K562 (cell line): Measurements from ENCODE around the gene ECT2L. TPM values are rescaled to one million over a fixed set of nuclear protein-coding genes. Genes with fewer than 3 reads are reported as not detected.

Source experiments
- ATAC-seq: fragments of 200-7000 bp; cut with Tn5 transposase; 3 replicates; pipeline ENCODE4 v1.9.1; 2020; ENCODE audit warnings: moderate library complexity
- BruUV-seq: library from RNA; stranded (reverse); fragments of 400-500 nt; replicated peaks from 2 replicates; lab custom pipeline; 2021; lab: Mats Ljungman, UMichigan
- CTCF ChIA-PET: fragments of 300-600 bp; formaldehyde crosslinking; extraction: SDS; loops from one replicate; lab custom pipeline; 2021; ENCODE audit warnings: low intra/inter-chr PET ratio; lab: Yijun Ruan, JAX
- POLR2A ChIA-PET: fragments of 300-600, 350-650 bp; sonication (Branson Sonifier 250); formaldehyde crosslinking; extraction: SDS; loops from one replicate; lab custom pipeline; 2021; ENCODE audit warnings: antibody characterized with exemption, inconsistent platforms; lab: Yijun Ruan, JAX
- DNase-seq, 4 experiments: peaks; one replicate each; pipeline versions ENCODE4 v3.0.0 to v3.0.0-alpha.2; 2011 to 2018; ENCODE audit warnings: low spot score in 3 of 4, mixed read lengths in 3 of 4; ENCODE audit errors: extremely low read depth in 1 of 4
- FAIRE-seq: peaks from 2 replicates; lab custom pipeline; 2011; peaks lifted over from hg19 to GRCh38; lab: Jason Lieb, UNC
- H2AFZ ChIP-seq: 2 replicates; pipeline ENCODE4 v1.6.0; 2011; ENCODE audit warnings: low read depth, low read length, control low read depth, inconsistent platforms
- H3K27ac ChIP-seq: fragments of 200-600 bp; 3 replicates; pipeline ENCODE4 v1.8.0; 2011; ENCODE audit warnings: low read depth, mild to moderate bottlenecking, control low read depth, inconsistent platforms, low read length, moderate library complexity, mixed read lengths; ENCODE audit errors: extremely low read depth
- H3K27me3 ChIP-seq, 2 experiments: fragments of 300-600 bp in 1 of 2; 2 replicates in 1 of 2; 3 replicates in 1 of 2; pipeline versions ENCODE4 v1.6.0 to v1.8.0; 2011; ENCODE audit warnings: inconsistent platforms in 2 of 2, low read length in 2 of 2, mild to moderate bottlenecking in 1 of 2, mixed read lengths in 1 of 2, moderate library complexity in 1 of 2; ENCODE audit not compliant: control insufficient read depth in 2 of 2, insufficient read depth in 2 of 2
- H3K36me3 ChIP-seq: fragments of 300-600 bp; 3 replicates; pipeline ENCODE4 v1.8.0; 2011; ENCODE audit warnings: mild to moderate bottlenecking, low read length, inconsistent platforms; ENCODE audit not compliant: control insufficient read depth, insufficient read depth
- H3K4me1 ChIP-seq, 2 experiments: fragments of 200-600 bp in 1 of 2; replicated peaks in 1 of 2; 2 replicates in 1 of 2; 3 replicates in 1 of 2; pipeline versions ENCODE4 v1.5.1 to v1.8.0; 2011; ENCODE audit warnings: inconsistent platforms in 2 of 2, low read length in 2 of 2, mild to moderate bottlenecking in 1 of 2, mixed read lengths in 1 of 2, moderate library complexity in 1 of 2; ENCODE audit not compliant: control insufficient read depth in 2 of 2, insufficient read depth in 2 of 2
- H3K4me2 ChIP-seq: 2 replicates; pipeline ENCODE4 v1.6.1; 2011; ENCODE audit warnings: low read length, control low read depth, inconsistent platforms, mixed read lengths; ENCODE audit not compliant: insufficient read depth
- H3K4me3 ChIP-seq: fragments of 200-600 bp; sonication (generic), shearing (Covaris generic); 2 replicates; pipeline ENCODE4 v1.5.1; 2016; ENCODE audit warnings: control low read depth, inconsistent platforms
- H3K79me2 ChIP-seq: fragments of 200-600 bp; 3 replicates; pipeline ENCODE4 v1.8.0; 2011; ENCODE audit warnings: low read length, inconsistent platforms; ENCODE audit not compliant: control insufficient read depth, insufficient read depth
- H3K9ac ChIP-seq, 2 experiments: 2 replicates each; pipeline versions ENCODE4 v1.6.0 to v1.6.1; 2011; ENCODE audit warnings: low read depth in 2 of 2, low read length in 2 of 2, control low read depth in 1 of 2, inconsistent platforms in 1 of 2, mild to moderate bottlenecking in 1 of 2, mixed read lengths in 1 of 2; ENCODE audit not compliant: insufficient read depth in 1 of 2
- H3K9me1 ChIP-seq: one replicate; pipeline ENCODE4 v1.6.0; 2011; ENCODE audit warnings: inconsistent platforms, mild to moderate bottlenecking, low read length, moderate library complexity; ENCODE audit not compliant: control insufficient read depth, insufficient read depth
- H3K9me3 ChIP-seq: replicated peaks from 2 replicates; pipeline ENCODE4 v1.5.1; 2011; ENCODE audit warnings: low read depth, low read length, inconsistent platforms; ENCODE audit not compliant: control insufficient read depth, insufficient read depth
- H4K20me1 ChIP-seq: replicated peaks from 2 replicates; pipeline ENCODE4 v1.6.1; 2011; ENCODE audit warnings: low read length, inconsistent platforms, mixed read lengths; ENCODE audit not compliant: control insufficient read depth, insufficient read depth
- E2F3 ChIP-seq: fragments of 250-450 bp; sonication (Bioruptor Pico); IDR thresholded peaks from 2 replicates; pipeline ENCODE4 v1.4.0; 2020; ENCODE audit warnings: mild to moderate bottlenecking
- FOXJ2 ChIP-seq: fragments of 200-800 bp; sonication (Bioruptor generic); IDR thresholded peaks from 2 replicates; pipeline ENCODE4 v1.6.1; 2016; ENCODE audit warnings: missing genetic modification characterization, missing compliant biosample characterization
- GABPB2 ChIP-seq: fragments of 250-450 bp; sonication (Bioruptor Pico); conservative IDR thresholded peaks from 2 replicates; pipeline ENCODE4 v1.5.1; 2021; ENCODE audit warnings: mild to moderate bottlenecking
- JUND ChIP-seq, 2 experiments: IDR thresholded peaks; 2 replicates in 1 of 2; 3 replicates in 1 of 2; pipeline ENCODE4 v1.6.1; 2011; ENCODE audit warnings: borderline replicate concordance in 2 of 2, low read depth in 2 of 2, low read length in 2 of 2, improper control_type of control experiment in 1 of 2, missing biosample characterization in 1 of 2, missing genetic modification characterization in 1 of 2, missing genetic modification reagents in 1 of 2
- L3MBTL2 ChIP-seq: fragments of 450-650 bp; IDR thresholded peaks from 2 replicates; pipeline ENCODE4 v1.6.1; 2016; ENCODE audit warnings: mild to moderate bottlenecking, moderate library complexity
- MTF1 ChIP-seq: fragments of 250-450 bp; sonication (Bioruptor Pico); IDR thresholded peaks from 2 replicates; pipeline ENCODE4 v1.9.0; 2021; ENCODE audit warnings: moderate library complexity, mild to moderate bottlenecking, inconsistent platforms, borderline replicate concordance
- SETDB1 ChIP-seq: IDR thresholded peaks from one replicate; pipeline ENCODE4 v1.6.1; 2012; ENCODE audit warnings: low read length, control low read depth, inconsistent platforms
- WGBS: fragments of 100-300 bp; shearing (Covaris generic); methylation state at CpG from one replicate; pipeline ENCODE4 v1.1.6; 2016; ENCODE audit warnings: low coverage, mixed read lengths; ENCODE audit not compliant: insufficient coverage; ENCODE audit errors: missing lambda C conversion rate; 5-methylcytosine and 5-hydroxymethylcytosine counted together
- in situ Hi-C: fragments of 300-500 bp; cut with MboI; formaldehyde crosslinking; loops from 4 replicates; pipeline ENCODE4 v1.15.0; 2018; ENCODE audit warnings: inconsistent platforms, mixed read lengths
- intact Hi-C: fragments of 100-400 bp; cut with micrococcal nuclease; formaldehyde crosslinking; loops from 2 replicates; pipeline ENCODE4 v1.14.2; 2022
- polyA plus RNA-seq, 8 experiments: library from polyadenylated mRNA; depleted of rRNA in 4 of 8; stranded (reverse) in 5 of 8; unstranded in 3 of 8; fragments of >200 nt; fragmentation: Nextera tagmentation in 2 of 8; fragmentation: Illumina TruSeq in 1 of 8; extraction: Ambion mirVana in 2 of 8; extraction: Trizol in 1 of 8; gene quantifications; 2 replicates each; pipeline versions ENCODE4 v1.2.1 to v1.2.3, GENCODE V29; 2011 to 2014; ENCODE audit warnings: inconsistent platforms in 1 of 8, missing spikeins in 1 of 8
- total RNA-seq, 7 experiments: library from RNA; depleted of rRNA in 6 of 7; stranded (reverse); fragments of >200 nt in 6 of 7; fragmentation: Illumina TruSeq in 2 of 7; extraction: Trizol in 2 of 7; gene quantifications; 2 replicates each; pipeline versions ENCODE4 v1.2.1 to v1.2.3, GENCODE V29; 2011 to 2021; ENCODE audit warnings: low replicate concordance in 1 of 7
- TF ChIP-seq, protein P1 (sequence below), 2 experiments: fragments of 450-650 bp; IDR thresholded peaks; 2 replicates each; pipeline ENCODE4 v1.6.1; 2018; ENCODE audit warnings: mild to moderate bottlenecking in 2 of 2, low read depth in 1 of 2; ENCODE audit not compliant: partially characterized antibody in 2 of 2
- TF ChIP-seq, protein P2 (sequence below): sonication (generic); formaldehyde crosslinking; IDR thresholded peaks from 2 replicates; pipeline ENCODE4 v1.8.1; 2023; ENCODE audit warnings: missing genetic modification reagents, mild to moderate bottlenecking, borderline replicate concordance
- TF ChIP-seq, protein P3 (sequence below): fragments of 450-650 bp; IDR thresholded peaks from 2 replicates; pipeline ENCODE4 v1.6.1; 2017; ENCODE audit warnings: mild to moderate bottlenecking, moderate library complexity

The ECT2L gene
- total and polyA plus RNA-seq, 9 of the 15 experiments (the other 6 are each of a cell fraction or from before 2014, with no cell fraction given): 0.03 to 0.04 TPM; not detected in 7

DNA sequence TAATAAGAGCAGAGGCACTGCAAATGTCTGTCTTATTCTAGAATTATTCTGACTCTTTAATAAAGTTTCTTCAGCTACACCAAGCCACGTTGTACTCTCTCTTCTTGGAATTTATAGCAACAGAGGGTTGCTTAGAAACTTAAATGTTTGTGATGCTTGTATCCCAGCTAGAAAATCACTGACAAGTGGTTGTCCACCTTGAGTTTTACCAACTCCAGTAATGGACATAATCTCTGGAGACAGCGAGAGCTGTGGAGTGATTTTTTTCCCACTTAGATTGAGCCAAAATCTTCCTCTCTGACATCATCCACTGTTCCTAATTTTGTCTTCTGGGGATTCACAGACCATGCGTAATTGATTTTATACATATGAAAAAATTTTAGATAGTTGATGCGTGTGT lies 8.0 kb downstream of the ECT2L start:
- Histone ChIP-seq H3K4me3 (no peak overlapping the region), H2AFZ (no peak overlapping the region), H4K20me1 (no peaks in the 10 kb centered on the region), H3K4me1 (no peaks in the 10 kb centered on the region), H3K79me2 (no peaks in the 10 kb centered on the region), H3K9me3 (no peaks in the 10 kb centered on the region), H3K27ac (no peak overlapping the region), H3K9me1 (no peaks in the 10 kb centered on the region), H3K9ac (no peak overlapping the region), H3K4me2 (no peak overlapping the region), H3K27me3 (peaks cover 15 to 19% of the 10 kb centered on the region in 2 experiments), H3K36me3 (no peaks in the 10 kb centered on the region)
- CTCF ChIA-PET: no interaction called here
- intact Hi-C loops (no loop called here), in situ Hi-C loops (no loop called here)
- ATAC-seq (no peak), DNase-seq (no peak), FAIRE-seq (no peak)
- 1% methylated on average over 4 of the region's 4 CpGs for WGBS
- POLR2A ChIA-PET: interaction anchor here (0.9 kb wide), 1 partner anchor 17 kb away, joined by 3 read pairs; no protein-coding TSS in a partner anchor
- BruUV-seq: no TSS peak
- no peak for TF ChIP-seq E2F3
- TF ChIP-seq, protein P1, sequence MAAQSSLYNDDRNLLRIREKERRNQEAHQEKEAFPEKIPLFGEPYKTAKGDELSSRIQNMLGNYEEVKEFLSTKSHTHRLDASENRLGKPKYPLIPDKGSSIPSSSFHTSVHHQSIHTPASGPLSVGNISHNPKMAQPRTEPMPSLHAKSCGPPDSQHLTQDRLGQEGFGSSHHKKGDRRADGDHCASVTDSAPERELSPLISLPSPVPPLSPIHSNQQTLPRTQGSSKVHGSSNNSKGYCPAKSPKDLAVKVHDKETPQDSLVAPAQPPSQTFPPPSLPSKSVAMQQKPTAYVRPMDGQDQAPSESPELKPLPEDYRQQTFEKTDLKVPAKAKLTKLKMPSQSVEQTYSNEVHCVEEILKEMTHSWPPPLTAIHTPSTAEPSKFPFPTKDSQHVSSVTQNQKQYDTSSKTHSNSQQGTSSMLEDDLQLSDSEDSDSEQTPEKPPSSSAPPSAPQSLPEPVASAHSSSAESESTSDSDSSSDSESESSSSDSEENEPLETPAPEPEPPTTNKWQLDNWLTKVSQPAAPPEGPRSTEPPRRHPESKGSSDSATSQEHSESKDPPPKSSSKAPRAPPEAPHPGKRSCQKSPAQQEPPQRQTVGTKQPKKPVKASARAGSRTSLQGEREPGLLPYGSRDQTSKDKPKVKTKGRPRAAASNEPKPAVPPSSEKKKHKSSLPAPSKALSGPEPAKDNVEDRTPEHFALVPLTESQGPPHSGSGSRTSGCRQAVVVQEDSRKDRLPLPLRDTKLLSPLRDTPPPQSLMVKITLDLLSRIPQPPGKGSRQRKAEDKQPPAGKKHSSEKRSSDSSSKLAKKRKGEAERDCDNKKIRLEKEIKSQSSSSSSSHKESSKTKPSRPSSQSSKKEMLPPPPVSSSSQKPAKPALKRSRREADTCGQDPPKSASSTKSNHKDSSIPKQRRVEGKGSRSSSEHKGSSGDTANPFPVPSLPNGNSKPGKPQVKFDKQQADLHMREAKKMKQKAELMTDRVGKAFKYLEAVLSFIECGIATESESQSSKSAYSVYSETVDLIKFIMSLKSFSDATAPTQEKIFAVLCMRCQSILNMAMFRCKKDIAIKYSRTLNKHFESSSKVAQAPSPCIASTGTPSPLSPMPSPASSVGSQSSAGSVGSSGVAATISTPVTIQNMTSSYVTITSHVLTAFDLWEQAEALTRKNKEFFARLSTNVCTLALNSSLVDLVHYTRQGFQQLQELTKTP (IDR thresholded peaks at IDR 0.05; ENCODE audit: low read depth in 1 of 2, partially characterized antibody in 2 of 2): no peak
- no peak for TF ChIP-seq GABPB2 (CRISPR knock-in tag)
- no peak for TF ChIP-seq SETDB1
- TF ChIP-seq, protein P2, sequence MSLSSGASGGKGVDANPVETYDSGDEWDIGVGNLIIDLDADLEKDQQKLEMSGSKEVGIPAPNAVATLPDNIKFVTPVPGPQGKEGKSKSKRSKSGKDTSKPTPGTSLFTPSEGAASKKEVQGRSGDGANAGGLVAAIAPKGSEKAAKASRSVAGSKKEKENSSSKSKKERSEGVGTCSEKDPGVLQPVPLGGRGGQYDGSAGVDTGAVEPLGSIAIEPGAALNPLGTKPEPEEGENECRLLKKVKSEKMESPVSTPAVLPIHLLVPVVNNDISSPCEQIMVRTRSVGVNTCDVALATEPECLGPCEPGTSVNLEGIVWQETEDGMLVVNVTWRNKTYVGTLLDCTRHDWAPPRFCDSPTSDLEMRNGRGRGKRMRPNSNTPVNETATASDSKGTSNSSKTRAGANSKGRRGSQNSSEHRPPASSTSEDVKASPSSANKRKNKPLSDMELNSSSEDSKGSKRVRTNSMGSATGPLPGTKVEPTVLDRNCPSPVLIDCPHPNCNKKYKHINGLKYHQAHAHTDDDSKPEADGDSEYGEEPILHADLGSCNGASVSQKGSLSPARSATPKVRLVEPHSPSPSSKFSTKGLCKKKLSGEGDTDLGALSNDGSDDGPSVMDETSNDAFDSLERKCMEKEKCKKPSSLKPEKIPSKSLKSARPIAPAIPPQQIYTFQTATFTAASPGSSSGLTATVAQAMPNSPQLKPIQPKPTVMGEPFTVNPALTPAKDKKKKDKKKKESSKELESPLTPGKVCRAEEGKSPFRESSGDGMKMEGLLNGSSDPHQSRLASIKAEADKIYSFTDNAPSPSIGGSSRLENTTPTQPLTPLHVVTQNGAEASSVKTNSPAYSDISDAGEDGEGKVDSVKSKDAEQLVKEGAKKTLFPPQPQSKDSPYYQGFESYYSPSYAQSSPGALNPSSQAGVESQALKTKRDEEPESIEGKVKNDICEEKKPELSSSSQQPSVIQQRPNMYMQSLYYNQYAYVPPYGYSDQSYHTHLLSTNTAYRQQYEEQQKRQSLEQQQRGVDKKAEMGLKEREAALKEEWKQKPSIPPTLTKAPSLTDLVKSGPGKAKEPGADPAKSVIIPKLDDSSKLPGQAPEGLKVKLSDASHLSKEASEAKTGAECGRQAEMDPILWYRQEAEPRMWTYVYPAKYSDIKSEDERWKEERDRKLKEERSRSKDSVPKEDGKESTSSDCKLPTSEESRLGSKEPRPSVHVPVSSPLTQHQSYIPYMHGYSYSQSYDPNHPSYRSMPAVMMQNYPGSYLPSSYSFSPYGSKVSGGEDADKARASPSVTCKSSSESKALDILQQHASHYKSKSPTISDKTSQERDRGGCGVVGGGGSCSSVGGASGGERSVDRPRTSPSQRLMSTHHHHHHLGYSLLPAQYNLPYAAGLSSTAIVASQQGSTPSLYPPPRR (CRISPR knock-in tag): no peak
- no peak for TF ChIP-seq JUND (IDR thresholded peaks at IDR 0.05; ENCODE audit: borderline replicate concordance, low read depth, low read length)
- TF ChIP-seq JUND (tag; IDR thresholded peaks at IDR 0.05; ENCODE audit: borderline replicate concordance, low read depth, low read length): no peak
- no peak for TF ChIP-seq L3MBTL2
- TF ChIP-seq, protein P3, sequence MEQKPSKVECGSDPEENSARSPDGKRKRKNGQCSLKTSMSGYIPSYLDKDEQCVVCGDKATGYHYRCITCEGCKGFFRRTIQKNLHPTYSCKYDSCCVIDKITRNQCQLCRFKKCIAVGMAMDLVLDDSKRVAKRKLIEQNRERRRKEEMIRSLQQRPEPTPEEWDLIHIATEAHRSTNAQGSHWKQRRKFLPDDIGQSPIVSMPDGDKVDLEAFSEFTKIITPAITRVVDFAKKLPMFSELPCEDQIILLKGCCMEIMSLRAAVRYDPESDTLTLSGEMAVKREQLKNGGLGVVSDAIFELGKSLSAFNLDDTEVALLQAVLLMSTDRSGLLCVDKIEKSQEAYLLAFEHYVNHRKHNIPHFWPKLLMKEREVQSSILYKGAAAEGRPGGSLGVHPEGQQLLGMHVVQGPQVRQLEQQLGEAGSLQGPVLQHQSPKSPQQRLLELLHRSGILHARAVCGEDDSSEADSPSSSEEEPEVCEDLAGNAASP: no peak
- TF ChIP-seq FOXJ2 (tag): no peak
- no peak for TF ChIP-seq MTF1 (CRISPR knock-in tag)
